GM23338 (cell line): ENCODE results near the gene NAALADL2. TPM values are rescaled to one million over a fixed set of nuclear protein-coding genes. Genes with fewer than 3 reads are reported as not detected.
"Not testable (repeated sequence)": the region's sequence is repeated elsewhere in the genome, so short reads cannot be mapped to it uniquely, and the experiment has no call there.

Source experiments
- ATAC-seq: fragments of 200-7000 bp; cut with Tn5 transposase; 3 replicates; pipeline ENCODE4 v1.9.1; 2020
- DNase-seq: peaks from one replicate; pipeline ENCODE4 v3.0.0-alpha.2; 2015; ENCODE audit warnings: low spot score
- H2AFZ ChIP-seq: fragments of 200-600 bp; sonication (generic); 2 replicates; pipeline ENCODE4 v1.8.0; 2016; ENCODE audit warnings: antibody characterized with exemption, mild to moderate bottlenecking, moderate library complexity
- H3F3A ChIP-seq: fragments of 200-600 bp; sonication (generic); replicated peaks from 2 replicates; pipeline ENCODE4 v1.8.0; 2017; ENCODE audit warnings: antibody characterized with exemption, mixed run types, low read depth
- H3K27ac ChIP-seq: fragments of 200-600 bp; sonication (generic); 2 replicates; pipeline ENCODE4 v1.6.1; 2016; ENCODE audit warnings: low read depth
- H3K27me3 ChIP-seq: fragments of 200-600 bp; sonication (generic); 2 replicates; pipeline ENCODE4 v1.8.0; 2016; ENCODE audit warnings: mild to moderate bottlenecking, mixed run types, moderate library complexity; ENCODE audit not compliant: insufficient read depth
- H3K36me3 ChIP-seq: fragments of 200-600 bp; sonication (generic); 2 replicates; pipeline ENCODE4 v1.8.0; 2016; ENCODE audit warnings: mild to moderate bottlenecking; ENCODE audit not compliant: insufficient read depth
- H3K4me1 ChIP-seq: fragments of 200-600 bp; sonication (generic); 2 replicates; pipeline ENCODE4 v1.8.0; 2016; ENCODE audit warnings: mild to moderate bottlenecking, moderate library complexity; ENCODE audit not compliant: insufficient read depth
- H3K4me2 ChIP-seq: fragments of 200-600 bp; sonication (generic); 2 replicates; pipeline ENCODE4 v1.7.1; 2017; ENCODE audit warnings: mixed run types
- H3K4me3 ChIP-seq: fragments of 200-600 bp; sonication (generic); 2 replicates; pipeline ENCODE4 v1.6.1; 2016; ENCODE audit warnings: mixed run types
- H3K79me2 ChIP-seq: fragments of 200-600 bp; sonication (generic); replicated peaks from 2 replicates; pipeline ENCODE4 v1.8.0; 2017; ENCODE audit warnings: mild to moderate bottlenecking; ENCODE audit not compliant: insufficient read depth
- H3K9me2 ChIP-seq: fragments of 200-600 bp; sonication (generic); 2 replicates; pipeline ENCODE4 v1.8.0; 2017; ENCODE audit not compliant: insufficient read depth
- H4K20me1 ChIP-seq: fragments of 200-600 bp; sonication (generic); replicated peaks from 2 replicates; pipeline ENCODE4 v1.8.0; 2017; ENCODE audit warnings: mild to moderate bottlenecking; ENCODE audit not compliant: insufficient read depth
- H3K27ac Mint-ChIP-seq: 2 replicates; pipeline ENCODE4 v1.8.0; 2020; ENCODE audit warnings: inconsistent platforms, mild to moderate bottlenecking, moderate library complexity, mixed read lengths
- H3K27me3 Mint-ChIP-seq: 3 replicates; pipeline ENCODE4 v1.8.0; 2022; ENCODE audit warnings: low read depth, mild to moderate bottlenecking, moderate library complexity, mixed read lengths, inconsistent platforms; ENCODE audit not compliant: insufficient read depth, poor library complexity
- H3K36me3 Mint-ChIP-seq: 3 replicates; pipeline ENCODE4 v1.8.0; 2021; ENCODE audit warnings: low read depth, mild to moderate bottlenecking, inconsistent platforms, moderate library complexity, mixed read lengths
- H3K4me1 Mint-ChIP-seq: 3 replicates; pipeline ENCODE4 v1.8.0; 2020; ENCODE audit warnings: mild to moderate bottlenecking, inconsistent platforms, mixed read lengths
- H3K4me3 Mint-ChIP-seq: 3 replicates; pipeline ENCODE4 v1.8.0; 2021; ENCODE audit warnings: moderate library complexity, mild to moderate bottlenecking, inconsistent platforms, mixed read lengths
- H3K9me3 Mint-ChIP-seq: 3 replicates; pipeline ENCODE4 v1.8.0; 2020; ENCODE audit warnings: moderate library complexity, mild to moderate bottlenecking, inconsistent platforms, mixed read lengths
- CREB1 ChIP-seq: fragments of 250-450 bp; sonication (Bioruptor Pico); IDR thresholded peaks from 2 replicates; pipeline ENCODE4 v1.5.0; 2020; ENCODE audit warnings: low read depth, mild to moderate bottlenecking, moderate library complexity
- EZH2 ChIP-seq: fragments of 200-600 bp; sonication (generic); IDR thresholded peaks from one replicate; pipeline ENCODE4 v1.8.0; 2017; ENCODE audit warnings: antibody characterized with exemption, mild to moderate bottlenecking, low read depth; ENCODE audit not compliant: unreplicated experiment
- EZH2phosphoT487 ChIP-seq: fragments of 200-600 bp; sonication (generic); IDR thresholded peaks from one replicate; pipeline ENCODE4 v1.8.1; 2018; ENCODE audit warnings: antibody characterized with exemption; ENCODE audit not compliant: unreplicated experiment
- NANOG ChIP-seq: IDR thresholded peaks from 2 replicates; pipeline ENCODE4 v1.6.1; 2016; ENCODE audit warnings: antibody characterized with exemption, borderline replicate concordance
- REST ChIP-seq: IDR thresholded peaks from one replicate; pipeline ENCODE4 v1.6.1; 2018; ENCODE audit warnings: antibody characterized with exemption; ENCODE audit not compliant: unreplicated experiment
- ZNF462 ChIP-seq: fragments of 250-450 bp; sonication (Bioruptor Pico); IDR thresholded peaks from 2 replicates; pipeline ENCODE4 v1.5.0; 2020; ENCODE audit warnings: mild to moderate bottlenecking, moderate library complexity
- polyA plus RNA-seq: library from polyadenylated mRNA; unstranded; fragments of >200 nt; fragmentation: Nextera tagmentation; extraction: Ambion mirVana; gene quantifications from 2 replicates; pipeline ENCODE4 v1.2.1, GENCODE V29; 2016
- total RNA-seq: library from RNA; depleted of rRNA; stranded (reverse); fragments of >200 nt; shearing (Covaris generic); gene quantifications from 2 replicates; pipeline ENCODE4 v1.2.3, GENCODE V29; 2014

The NAALADL2 gene
- total and polyA plus RNA-seq, 2 experiments from 2014 or later = 1.6 to 2.6 TPM

DNA sequence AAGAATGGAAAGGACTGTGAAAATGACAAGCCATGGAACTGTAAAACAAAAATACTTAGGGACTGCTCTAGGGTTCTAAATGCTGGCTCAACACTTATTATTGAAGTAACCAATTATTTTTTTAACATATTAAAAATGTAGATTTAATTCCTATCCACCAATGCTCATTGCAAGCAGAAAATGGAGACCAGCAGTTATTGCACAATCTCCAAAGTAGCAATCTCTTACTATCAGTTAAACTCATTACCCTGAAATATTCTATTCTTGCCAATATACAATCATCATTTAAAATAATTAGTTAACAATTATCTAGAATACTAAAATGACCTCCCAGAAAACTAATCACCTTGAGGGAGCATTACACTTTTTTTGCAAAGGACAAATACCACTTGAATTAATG is 499.8 kb downstream of the NAALADL2 start (continued):
- TF ChIP-seq EZH2 (no peak), NANOG (no peak)

GRCh38 chr3:175370426-175370825 is 511.3 kb downstream of the NAALADL2 start:
- H3K4me3 Mint-ChIP-seq, H4K20me1 ChIP-seq, H3K36me3 Mint-ChIP-seq, ATAC-seq, H3K9me2 ChIP-seq, DNase-seq, H3K4me1 Mint-ChIP-seq, H3K27me3 Mint-ChIP-seq, H3K27ac Mint-ChIP-seq, H3K27me3 ChIP-seq, H3K36me3 ChIP-seq, H2AFZ ChIP-seq, H3K9me3 Mint-ChIP-seq, H3K27ac ChIP-seq, H3F3A ChIP-seq, H3K79me2 ChIP-seq, H3K4me3 ChIP-seq, H3K4me2 ChIP-seq, H3K4me1 ChIP-seq: not testable (repeated sequence)

GRCh38 chr3:175371187-175371586 is 512.1 kb downstream of the NAALADL2 start:
- not testable (repeated sequence) for H3K9me2 ChIP-seq, H3K4me2 ChIP-seq, H3K27me3 ChIP-seq, ATAC-seq, H2AFZ ChIP-seq, H3F3A ChIP-seq, H3K4me1 Mint-ChIP-seq, H3K36me3 ChIP-seq, DNase-seq, H4K20me1 ChIP-seq, H3K4me1 ChIP-seq, H3K4me3 Mint-ChIP-seq, H3K4me3 ChIP-seq, H3K27ac Mint-ChIP-seq, H3K27me3 Mint-ChIP-seq, H3K79me2 ChIP-seq, H3K9me3 Mint-ChIP-seq, H3K27ac ChIP-seq, H3K36me3 Mint-ChIP-seq

DNA sequence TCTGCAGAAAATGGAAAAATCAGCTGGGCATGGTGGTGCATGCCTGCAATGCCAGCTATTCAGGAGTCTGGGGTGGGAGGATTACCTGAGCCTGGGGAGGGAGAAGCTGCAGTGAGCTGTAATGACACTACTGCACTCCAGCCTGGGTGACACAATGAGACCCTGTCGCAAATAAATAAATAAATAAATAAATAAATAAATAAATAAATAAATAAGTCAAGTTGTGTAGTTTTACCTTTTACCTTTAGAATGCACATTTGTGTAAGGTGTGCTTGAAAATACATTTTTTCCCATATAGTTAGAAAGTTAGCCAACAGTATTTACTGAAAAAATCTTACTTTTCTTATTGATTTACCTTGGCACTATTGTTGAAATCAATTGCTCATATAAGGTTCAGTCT is 515.6 kb downstream of the NAALADL2 start:
- no peak for ATAC-seq
- no peaks in the 10 kb centered on the region for H3K36me3 ChIP-seq
- no peaks in the 10 kb centered on the region for H3K4me1 ChIP-seq
- no peak overlapping the region for H3K4me2 ChIP-seq
- H3K4me3 ChIP-seq = no peak overlapping the region
- Mint-ChIP-seq H3K27me3 (no peaks in the 10 kb centered on the region), H3K9me3 (no peaks in the 10 kb centered on the region), H3K4me3 (no peak overlapping the region), H3K27ac (no peak overlapping the region), H3K4me1 (no peaks in the 10 kb centered on the region), H3K36me3 (no peaks in the 10 kb centered on the region; the same call in 2 of the 3 replicates)
- no peaks in the 10 kb centered on the region for H3K27me3 ChIP-seq
- no peaks in the 10 kb centered on the region for H3F3A ChIP-seq
- no peak overlapping the region for H3K27ac ChIP-seq
- no peaks in the 10 kb centered on the region for H3K9me2 ChIP-seq
- no peak for DNase-seq
- no peaks in the 10 kb centered on the region for H4K20me1 ChIP-seq
- no peaks in the 10 kb centered on the region for H3K79me2 ChIP-seq
- H2AFZ ChIP-seq = no peak overlapping the region
- TF ChIP-seq CREB1 (CRISPR knock-in tag) (no peak), ZNF462 (CRISPR knock-in tag) (no peak), NANOG (no peak), REST (no peak), EZH2phosphoT487 (no peak)
